Loucy (cell line): Measurements from ENCODE around the gene CKMT2.
"Not testable (repeated sequence)": the region's sequence is repeated elsewhere in the genome, so short reads cannot be mapped to it uniquely, and the experiment has no call there.

Source experiments
- H2AFZ ChIP-seq: fragments of 200-600 bp; sonication (generic); 2 replicates; pipeline ENCODE4 v1.6.0; 2016; ENCODE audit warnings: antibody characterized with exemption, mild to moderate bottlenecking, low read length, moderate library complexity
- H3F3A ChIP-seq: fragments of 200-600 bp; 2 replicates; pipeline ENCODE4 v1.6.0; 2016; ENCODE audit warnings: antibody characterized with exemption, low read depth, mild to moderate bottlenecking
- H3K27me3 ChIP-seq: fragments of 200-600 bp; sonication (generic); 2 replicates; pipeline ENCODE4 v1.6.1; 2014; ENCODE audit warnings: low read length, mild to moderate bottlenecking; ENCODE audit not compliant: insufficient read depth, poor library complexity, severe bottlenecking
- H3K36me3 ChIP-seq: fragments of 200-600 bp; sonication (generic); 2 replicates; pipeline ENCODE4 v1.6.1; 2016; ENCODE audit warnings: low read length; ENCODE audit not compliant: insufficient read depth
- H3K4me1 ChIP-seq: fragments of 200-600 bp; sonication (generic); 2 replicates; pipeline ENCODE4 v1.5.1; 2014; ENCODE audit warnings: low read length, mild to moderate bottlenecking; ENCODE audit not compliant: insufficient read depth, poor library complexity, severe bottlenecking
- H3K4me2 ChIP-seq: fragments of 200-600 bp; sonication (generic); 2 replicates; pipeline ENCODE4 v1.6.0; 2014; ENCODE audit warnings: antibody characterized with exemption, low read length, low read depth, mild to moderate bottlenecking; ENCODE audit not compliant: poor library complexity, severe bottlenecking
- H3K4me3 ChIP-seq: fragments of 200-600 bp; sonication (generic); 2 replicates; pipeline ENCODE4 v1.5.1; 2014; ENCODE audit warnings: low read length, mild to moderate bottlenecking, mixed read lengths; ENCODE audit not compliant: poor library complexity, severe bottlenecking
- H3K79me2 ChIP-seq: fragments of 200-600 bp; sonication (generic); 2 replicates; pipeline ENCODE4 v1.6.1; 2014; ENCODE audit warnings: low read length; ENCODE audit not compliant: insufficient read depth
- H3K9ac ChIP-seq: fragments of 200-600 bp; sonication (generic); 2 replicates; pipeline ENCODE4 v1.6.0; 2014; ENCODE audit warnings: mild to moderate bottlenecking, low read depth, low read length, moderate library complexity; ENCODE audit not compliant: poor library complexity, severe bottlenecking
- H3K9me2 ChIP-seq: fragments of 200-600 bp; sonication (generic); replicated peaks from 2 replicates; pipeline ENCODE4 v1.6.1; 2016; ENCODE audit warnings: low read depth, low read length, mixed read lengths
- H3K9me3 ChIP-seq: fragments of 200-600 bp; sonication (generic); 2 replicates; pipeline ENCODE4 v1.6.1; 2014; ENCODE audit warnings: mild to moderate bottlenecking, antibody characterized with exemption, low read length, low read depth; ENCODE audit not compliant: insufficient read depth
- H4K20me1 ChIP-seq: fragments of 200-600 bp; sonication (generic); 2 replicates; pipeline ENCODE4 v1.6.0; 2014; ENCODE audit warnings: antibody characterized with exemption, low read length, mild to moderate bottlenecking; ENCODE audit not compliant: insufficient read depth, poor library complexity, severe bottlenecking
- CTCF ChIP-seq: fragments of 200-600 bp; sonication (generic); conservative IDR thresholded peaks from 2 replicates; pipeline ENCODE4 v1.5.1; 2014; ENCODE audit warnings: mild to moderate bottlenecking, antibody characterized with exemption, low read length
- EZH2phosphoT487 ChIP-seq: fragments of 200-600 bp; IDR thresholded peaks from 2 replicates; pipeline ENCODE4 v1.6.1; 2018; ENCODE audit warnings: antibody characterized with exemption, mild to moderate bottlenecking, moderate library complexity, borderline replicate concordance

CKMT2 gene

DNA sequence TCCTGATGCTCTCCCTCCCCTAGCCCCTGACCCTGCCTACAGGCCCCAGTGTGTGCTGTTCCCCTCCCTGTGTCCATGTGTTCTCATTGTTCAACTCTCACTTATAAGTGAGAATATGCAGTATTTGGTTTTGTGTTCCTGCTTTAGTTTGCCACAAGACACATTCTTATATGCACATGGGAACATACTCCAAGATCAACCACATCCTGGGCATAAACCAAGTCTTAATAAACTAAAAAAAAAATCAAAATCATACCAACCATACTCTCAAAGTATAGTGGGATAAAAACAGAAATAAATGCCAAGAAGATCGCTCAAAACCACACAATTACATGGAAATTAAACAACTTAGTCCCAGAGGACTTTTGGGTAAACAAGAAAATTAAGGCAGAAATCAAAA, 57.0 kb downstream of the CKMT2 start:
- Histone ChIP-seq H3K4me1 (peaks cover 5% of the 10 kb centered on the region), H3K4me3 (no peak overlapping the region), H3K9me2 (no peaks in the 10 kb centered on the region), H3K36me3 (no peaks in the 10 kb centered on the region), H3K9ac (no peak overlapping the region), H3K27me3 (no peaks in the 10 kb centered on the region), H3F3A (no peaks in the 10 kb centered on the region), H3K4me2 (no peak overlapping the region), H4K20me1 (no peaks in the 10 kb centered on the region), H2AFZ (no peak overlapping the region), H3K9me3 (peaks cover 13% of the 10 kb centered on the region), H3K79me2 (no peaks in the 10 kb centered on the region)
- TF ChIP-seq EZH2phosphoT487: no peak
- TF ChIP-seq CTCF: no peak

GRCh38 chr5:81292130-81292529, 59.0 kb downstream of the CKMT2 start:
- Histone ChIP-seq H3K9me3 (peaks cover 13% of the 10 kb centered on the region), H3K27me3 (no peaks in the 10 kb centered on the region), H3K9me2 (no peaks in the 10 kb centered on the region), H3F3A (no peaks in the 10 kb centered on the region), H3K4me3 (no peak overlapping the region), H3K36me3 (no peaks in the 10 kb centered on the region), H2AFZ (no peak overlapping the region), H3K4me2 (no peak overlapping the region), H3K9ac (no peak overlapping the region), H4K20me1 (no peaks in the 10 kb centered on the region), H3K79me2 (no peaks in the 10 kb centered on the region), H3K4me1 (peaks cover 5% of the 10 kb centered on the region)
- no peak for TF ChIP-seq CTCF
- TF ChIP-seq EZH2phosphoT487: no peak

DNA sequence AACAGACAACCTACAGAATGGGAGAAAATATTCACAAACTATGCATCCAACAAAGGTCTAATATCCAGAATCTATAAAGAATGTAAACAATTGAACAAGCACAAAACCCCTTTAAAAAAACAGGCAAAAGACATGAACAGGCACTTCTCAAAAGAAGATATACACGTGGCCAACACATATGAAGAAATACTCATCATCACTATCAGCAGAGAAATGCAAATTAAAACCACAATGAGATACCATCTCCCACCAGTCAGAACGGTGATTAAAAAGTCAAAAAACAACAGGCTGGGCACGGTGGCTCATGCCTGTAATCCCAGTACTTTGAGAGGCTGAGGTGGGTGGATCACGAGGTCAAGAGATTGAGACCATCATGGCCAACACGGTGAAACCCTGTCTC, 60.9 kb downstream of the CKMT2 start:
- H3F3A ChIP-seq, H4K20me1 ChIP-seq, H3K9me2 ChIP-seq, H3K4me2 ChIP-seq, H3K4me3 ChIP-seq, H3K27me3 ChIP-seq, H3K9ac ChIP-seq, H3K36me3 ChIP-seq, H2AFZ ChIP-seq, H3K79me2 ChIP-seq: not testable (repeated sequence)
- Histone ChIP-seq H3K4me1 (peaks cover 18% of the 10 kb centered on the region), H3K9me3 (peaks cover 13% of the 10 kb centered on the region)

DNA sequence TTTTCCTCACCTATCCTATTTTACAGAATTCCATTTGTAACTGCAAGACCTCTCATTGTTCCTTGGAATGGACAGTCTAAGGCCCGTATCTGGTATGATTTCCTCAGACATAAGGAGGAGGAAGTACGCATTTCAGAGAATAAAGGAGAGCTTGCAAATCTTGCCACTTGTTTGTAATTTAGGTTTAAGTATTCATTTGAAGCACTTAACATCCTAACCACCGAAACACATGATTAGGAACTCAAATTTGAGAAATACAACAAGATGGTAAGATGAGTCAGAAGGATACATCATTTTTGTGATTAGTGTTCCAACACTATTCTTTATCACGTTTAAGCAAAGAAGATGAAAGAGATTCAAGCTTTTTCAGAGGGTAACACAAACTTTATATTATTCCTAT, 64.4 kb downstream of the CKMT2 start:
- no peak overlapping the region for H3K4me3 ChIP-seq
- TF ChIP-seq EZH2phosphoT487 (no peak), CTCF (no peak)
- H3K9me2 ChIP-seq: no peaks in the 10 kb centered on the region
- H3K36me3 ChIP-seq: no peaks in the 10 kb centered on the region
- no peak overlapping the region for H2AFZ ChIP-seq
- H3F3A ChIP-seq: no peaks in the 10 kb centered on the region
- H3K9ac ChIP-seq: peak overlapping the region; percentile 19
- no peaks in the 10 kb centered on the region for H3K27me3 ChIP-seq
- peaks cover 33% of the 10 kb centered on the region for H3K4me1 ChIP-seq
- peaks cover 6% of the 10 kb centered on the region for H3K9me3 ChIP-seq
- H3K79me2 ChIP-seq: peaks cover 38% of the 10 kb centered on the region
- H4K20me1 ChIP-seq: peaks cover 2% of the 10 kb centered on the region
- H3K4me2 ChIP-seq: peak overlapping the region; percentile 19
